Measurements from ENCODE around the gene MYO5B.
"Not testable (repeated sequence)": the region's sequence is repeated elsewhere in the genome, so short reads cannot be mapped to it uniquely, and the experiment has no call there.

MYO5B gene

GRCh38 chr18:49894517-49895226 lies 300.3 kb downstream of the MYO5B start:
- in situ Hi-C loops (cut with MboI; ENCODE audit: low sequenced_read_pairs): no loop called here

- in situ Hi-C loops (cut with MboI; ENCODE audit: low sequenced_read_pairs): no loop called here
Observed at GRCh38 chr18:49893036-49893435, 301.9 kb downstream of the MYO5B start.

- in situ Hi-C loops (cut with MboI; ENCODE audit: low sequenced_read_pairs): no loop called here
Observed at GRCh38 chr18:49892148-49892924, 302.6 kb downstream of the MYO5B start.

- in situ Hi-C loops (cut with MboI; ENCODE audit: low sequenced_read_pairs): no loop called here
Observed at GRCh38 chr18:49890041-49890440, 304.9 kb downstream of the MYO5B start.

GRCh38 chr18:49889552-49889951 lies 305.4 kb downstream of the MYO5B start:
- in situ Hi-C loops (cut with MboI; ENCODE audit: low sequenced_read_pairs): not testable (repeated sequence)

GRCh38 chr18:49886891-49887764 lies 307.8 kb downstream of the MYO5B start:
- in situ Hi-C loops (cut with MboI; ENCODE audit: low sequenced_read_pairs): no loop called here

GRCh38 chr18:49884959-49885358 lies 310.0 kb downstream of the MYO5B start:
- in situ Hi-C loops (cut with MboI; ENCODE audit: low sequenced_read_pairs): no loop called here

GRCh38 chr18:49884465-49884864 lies 310.5 kb downstream of the MYO5B start:
- in situ Hi-C loops (cut with MboI; ENCODE audit: low sequenced_read_pairs): no loop called here

- in situ Hi-C loops (cut with MboI; ENCODE audit: low sequenced_read_pairs): no loop called here
Observed at GRCh38 chr18:49880661-49881060, 314.3 kb downstream of the MYO5B start.

GRCh38 chr18:49879271-49879580 lies 315.7 kb downstream of the MYO5B start:
- in situ Hi-C loops (cut with MboI; ENCODE audit: low sequenced_read_pairs): no loop called here

- in situ Hi-C loops (cut with MboI; ENCODE audit: low sequenced_read_pairs): no loop called here
Observed at GRCh38 chr18:49878567-49879270, 316.2 kb downstream of the MYO5B start.

- in situ Hi-C loops (cut with MboI; ENCODE audit: low sequenced_read_pairs): no loop called here
Observed at GRCh38 chr18:49878015-49878414, 316.9 kb downstream of the MYO5B start.

GRCh38 chr18:49876536-49876935 lies 318.4 kb downstream of the MYO5B start:
- in situ Hi-C loops (cut with MboI; ENCODE audit: low sequenced_read_pairs): no loop called here

- in situ Hi-C loops (cut with MboI; ENCODE audit: low sequenced_read_pairs): no loop called here
Observed at GRCh38 chr18:49875783-49876182, 319.2 kb downstream of the MYO5B start.

GRCh38 chr18:49875155-49875554 lies 319.8 kb downstream of the MYO5B start:
- in situ Hi-C loops (cut with MboI; ENCODE audit: low sequenced_read_pairs): no loop called here

GRCh38 chr18:49874238-49874637 lies 320.7 kb downstream of the MYO5B start:
- in situ Hi-C loops (cut with MboI; ENCODE audit: low sequenced_read_pairs): no loop called here

- in situ Hi-C loops (cut with MboI; ENCODE audit: low sequenced_read_pairs): no loop called here
Observed at GRCh38 chr18:49869354-49869753, 325.6 kb downstream of the MYO5B start.

- in situ Hi-C loops (cut with MboI; ENCODE audit: low sequenced_read_pairs): no loop called here
Observed at GRCh38 chr18:49866680-49867079, 328.3 kb downstream of the MYO5B start.

GRCh38 chr18:49865401-49865800 lies 329.5 kb downstream of the MYO5B start:
- in situ Hi-C loops (cut with MboI; ENCODE audit: low sequenced_read_pairs): no loop called here

GRCh38 chr18:49863769-49864621 lies 331.0 kb downstream of the MYO5B start:
- in situ Hi-C loops (cut with MboI; ENCODE audit: low sequenced_read_pairs): no loop called here
